ENCODE measurements around the gene NUDT14. TPM values are rescaled to one million over a fixed set of nuclear protein-coding genes. Genes with fewer than 3 reads are reported as not detected.

The NUDT14 gene
- total RNA-seq, 2 donors from 2014 or later: 4.1 to 23.6 TPM

DNA sequence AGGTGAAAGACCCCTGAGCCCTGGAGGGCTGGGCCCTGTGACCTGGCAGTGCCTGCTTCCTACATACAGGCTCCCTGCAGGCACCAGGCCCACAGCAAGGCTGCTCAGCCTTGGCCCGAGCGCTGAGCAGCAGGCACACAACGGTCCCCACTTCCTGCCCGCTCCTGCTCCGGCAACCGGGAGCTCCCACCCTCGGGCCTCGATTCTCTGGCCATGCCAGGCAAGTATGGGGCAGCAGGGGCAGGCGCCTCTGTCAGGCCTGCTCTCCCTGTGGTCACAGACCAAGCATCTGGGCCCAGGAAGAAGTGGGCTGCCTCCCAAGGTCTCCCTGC, 30.6 kb upstream of the NUDT14 start:
- peaks cover 13% of the 10 kb centered on the region for H3K36me3 ChIP-seq
- no peaks in the 10 kb centered on the region for H3K27me3 ChIP-seq (replicated peaks; ENCODE audit: insufficient read depth)
- H3K4me3 ChIP-seq: no peak overlapping the region
- ATAC-seq (ENCODE audit: insufficient number of reproducible peaks, low FRiP score, low read depth) (no peak), DNase-seq (ENCODE audit: low spot score) (no peak)
- H3K9me3 ChIP-seq: no peaks in the 10 kb centered on the region
- no peak overlapping the region for H3K27ac ChIP-seq
- no peaks in the 10 kb centered on the region for H3K4me1 ChIP-seq (ENCODE audit: control insufficient read depth in 1 of 2, low read depth in 2 of 2)
- no peak for TF ChIP-seq CTCF (IDR thresholded peaks at IDR 0.05)

GRCh38 chr14:105211086-105211757, 30.1 kb upstream of the NUDT14 start:
- Histone ChIP-seq H3K36me3 (peaks cover 13% of the 10 kb centered on the region), H3K4me3 (no peak overlapping the region)
- TF ChIP-seq CTCF (IDR thresholded peaks at IDR 0.05): no peak

GRCh38 chr14:105210266-105211025, 29.3 kb upstream of the NUDT14 start:
- no peaks in the 10 kb centered on the region for H3K27me3 ChIP-seq (replicated peaks; ENCODE audit: insufficient read depth)
- H3K9me3 ChIP-seq: no peaks in the 10 kb centered on the region
- no peak overlapping the region for H3K4me3 ChIP-seq
- DNase-seq (ENCODE audit: low spot score) (no peak), ATAC-seq (ENCODE audit: insufficient number of reproducible peaks, low FRiP score, low read depth) (no peak)
- no peak for TF ChIP-seq CTCF (IDR thresholded peaks at IDR 0.05)
- H3K27ac ChIP-seq: no peak overlapping the region
- peaks cover 13% of the 10 kb centered on the region for H3K36me3 ChIP-seq
- H3K4me1 ChIP-seq (ENCODE audit: control insufficient read depth in 1 of 2, low read depth in 2 of 2): peaks cover 3 to 6% of the 10 kb centered on the region in 2 donors

More at GRCh38 chr14:105211086-105211757, 30.1 kb upstream of the NUDT14 start:
- no peaks in the 10 kb centered on the region for H3K9me3 ChIP-seq
- no peaks in the 10 kb centered on the region for H3K4me1 ChIP-seq (ENCODE audit: control insufficient read depth in 1 of 2, low read depth in 2 of 2)
- no peak overlapping the region for H3K27ac ChIP-seq
- ATAC-seq (ENCODE audit: insufficient number of reproducible peaks, low FRiP score, low read depth) (no peak), DNase-seq (ENCODE audit: low spot score) (no peak)
- H3K27me3 ChIP-seq (replicated peaks; ENCODE audit: insufficient read depth): no peaks in the 10 kb centered on the region

DNA sequence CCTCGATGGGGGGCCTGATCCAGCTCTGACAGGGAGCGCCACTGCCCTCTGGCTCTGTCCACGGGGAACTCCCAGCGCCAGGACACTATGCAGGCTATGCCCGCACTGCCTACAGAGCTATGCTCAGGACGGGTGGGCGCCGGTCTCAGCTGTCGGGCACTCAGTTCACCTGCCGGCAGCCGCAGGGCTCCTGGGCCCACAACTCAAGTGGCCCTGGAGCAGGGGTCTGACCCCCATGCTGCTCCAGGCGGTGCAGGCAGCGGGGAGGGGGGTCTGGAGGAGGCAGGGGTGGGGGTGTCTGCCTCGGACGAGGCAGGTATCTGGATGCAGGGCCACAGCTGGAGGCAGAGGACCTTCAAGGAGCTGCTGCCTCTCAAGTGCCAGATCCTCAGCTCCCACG, 28.5 kb upstream of the NUDT14 start:
- Histone ChIP-seq H3K27ac (no peak overlapping the region), H3K4me1 (ENCODE audit: control insufficient read depth in 1 of 2, low read depth in 2 of 2) (peaks cover 7 to 14% of the 10 kb centered on the region in 2 donors), H3K4me3 (no peak overlapping the region), H3K27me3 (replicated peaks; ENCODE audit: insufficient read depth) (no peaks in the 10 kb centered on the region), H3K36me3 (peaks cover 13% of the 10 kb centered on the region), H3K9me3 (no peaks in the 10 kb centered on the region)
- no peak for TF ChIP-seq CTCF (IDR thresholded peaks at IDR 0.05)
- DNase-seq (ENCODE audit: low spot score) (no peak), ATAC-seq (ENCODE audit: insufficient number of reproducible peaks, low FRiP score, low read depth) (no peak)

- Histone ChIP-seq H3K9me3 (no peaks in the 10 kb centered on the region), H3K36me3 (peaks cover 13% of the 10 kb centered on the region), H3K27ac (no peak overlapping the region), H3K27me3 (replicated peaks; ENCODE audit: insufficient read depth) (no peaks in the 10 kb centered on the region), H3K4me3 (no peak overlapping the region), H3K4me1 (ENCODE audit: control insufficient read depth in 1 of 2, low read depth in 2 of 2) (peaks cover 10 to 20% of the 10 kb centered on the region in 2 donors)
- DNase-seq (ENCODE audit: low spot score) (no peak), ATAC-seq (ENCODE audit: insufficient number of reproducible peaks, low FRiP score, low read depth) (no peak)
- TF ChIP-seq CTCF (IDR thresholded peaks at IDR 0.05): no peak
Observed at GRCh38 chr14:105209091-105209490, 28.0 kb upstream of the NUDT14 start.

Data from thoracic aorta (tissue), 2 donors.